DMS79 treated with DMSO at 0.1 percent for 48 hours (cell line): ENCODE data around the gene PPFIBP1.
"Not testable (repeated sequence)": the region's sequence is repeated elsewhere in the genome, so short reads cannot be mapped to it uniquely, and the experiment has no call there.

Experiments used
- DNase-seq: peaks from one replicate; lab custom pipeline; 2025; lab: John Stamatoyannopoulos, UW

Gene PPFIBP1

GRCh38 chr12:27627123-27627852, 103.3 kb downstream of the PPFIBP1 start:
- no peak for DNase-seq

- not testable (repeated sequence) for DNase-seq
Observed at GRCh38 chr12:27627853-27628469, 104.0 kb downstream of the PPFIBP1 start.

GRCh38 chr12:27630219-27630618, 106.2 kb downstream of the PPFIBP1 start:
- not testable (repeated sequence) for DNase-seq

- no peak for DNase-seq
Observed at GRCh38 chr12:27631365-27631764, 107.4 kb downstream of the PPFIBP1 start.

GRCh38 chr12:27631813-27632491, 107.9 kb downstream of the PPFIBP1 start:
- no peak for DNase-seq

- peak; percentile 25 for DNase-seq
Observed at GRCh38 chr12:27635349-27635972, 111.5 kb downstream of the PPFIBP1 start.

- not testable (repeated sequence) for DNase-seq
Observed at GRCh38 chr12:27636569-27636968, 112.6 kb downstream of the PPFIBP1 start.

GRCh38 chr12:27637524-27637923, 113.5 kb downstream of the PPFIBP1 start:
- DNase-seq = no peak

GRCh38 chr12:27639265-27639664, 115.3 kb downstream of the PPFIBP1 start:
- no peak for DNase-seq

GRCh38 chr12:27640566-27641200, 116.7 kb downstream of the PPFIBP1 start:
- not testable (repeated sequence) for DNase-seq

- not testable (repeated sequence) for DNase-seq
Observed at GRCh38 chr12:27642361-27642760, 118.4 kb downstream of the PPFIBP1 start.

GRCh38 chr12:27642892-27643291, 118.9 kb downstream of the PPFIBP1 start:
- not testable (repeated sequence) for DNase-seq

- peak; percentile 93 for DNase-seq
Observed at GRCh38 chr12:27644158-27644845, 120.3 kb downstream of the PPFIBP1 start.

GRCh38 chr12:27645671-27646070, 121.7 kb downstream of the PPFIBP1 start:
- no peak for DNase-seq

GRCh38 chr12:27646149-27646548, 122.1 kb downstream of the PPFIBP1 start:
- no peak for DNase-seq

- no peak for DNase-seq
Observed at GRCh38 chr12:27650011-27650410, 126.0 kb downstream of the PPFIBP1 start.

- no peak for DNase-seq
Observed at GRCh38 chr12:27651201-27651600, 127.2 kb downstream of the PPFIBP1 start.

- peak; percentile 64 for DNase-seq
Observed at GRCh38 chr12:27652174-27652763, 128.3 kb downstream of the PPFIBP1 start.

GRCh38 chr12:27653661-27654060, 129.7 kb downstream of the PPFIBP1 start:
- no peak for DNase-seq

GRCh38 chr12:27655476-27655875, 131.5 kb downstream of the PPFIBP1 start:
- DNase-seq = not testable (repeated sequence)

- no peak for DNase-seq
Observed at GRCh38 chr12:27657296-27657695, 133.3 kb downstream of the PPFIBP1 start.
